ENCODE results near the gene CD209. TPM values are rescaled to one million over a fixed set of nuclear protein-coding genes. Genes with fewer than 3 reads are reported as not detected.
"Not testable (repeated sequence)": the region's sequence is repeated elsewhere in the genome, so short reads cannot be mapped to it uniquely, and the experiment has no call there.

The CD209 gene
- total and polyA plus RNA-seq, 9 of the 15 experiments (the other 6 are each of a cell fraction or from before 2014, with no cell fraction given), result 0.01 TPM; not detected in 8

DNA sequence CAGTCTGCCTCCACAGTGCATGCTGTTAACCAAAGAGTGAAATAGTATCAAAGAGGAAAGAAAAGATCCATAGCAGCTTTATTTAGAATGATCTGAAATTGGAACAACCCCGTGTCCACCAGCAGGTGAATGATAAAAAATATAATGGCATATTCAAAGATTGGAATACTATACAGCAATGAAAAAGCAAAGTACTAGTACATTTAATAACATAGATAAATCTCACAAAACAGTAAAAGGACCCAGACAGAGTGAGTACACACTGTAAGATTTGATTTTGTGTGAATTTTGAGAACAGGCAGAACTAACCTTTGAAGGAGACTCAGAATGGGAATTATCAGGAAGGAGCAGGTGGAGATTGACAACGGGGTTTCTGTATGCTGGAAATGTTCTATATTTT is 837 bp upstream of the CD209 start (continued):
- TF ChIP-seq, protein P1, sequence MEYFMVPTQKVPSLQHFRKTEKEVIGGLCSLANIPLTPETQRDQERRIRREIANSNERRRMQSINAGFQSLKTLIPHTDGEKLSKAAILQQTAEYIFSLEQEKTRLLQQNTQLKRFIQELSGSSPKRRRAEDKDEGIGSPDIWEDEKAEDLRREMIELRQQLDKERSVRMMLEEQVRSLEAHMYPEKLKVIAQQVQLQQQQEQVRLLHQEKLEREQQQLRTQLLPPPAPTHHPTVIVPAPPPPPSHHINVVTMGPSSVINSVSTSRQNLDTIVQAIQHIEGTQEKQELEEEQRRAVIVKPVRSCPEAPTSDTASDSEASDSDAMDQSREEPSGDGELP (CRISPR knock-in tag; IDR thresholded peaks at IDR 0.05; ENCODE audit: borderline replicate concordance), result no peak
- no peak for TF ChIP-seq ZNF324 (CRISPR knock-in tag; IDR thresholded peaks at IDR 0.05)
- no peak for TF ChIP-seq SMC3 (conservative IDR thresholded peaks at IDR 0.05; ENCODE audit: insufficient read depth, low read depth, low read length)
- no peak for TF ChIP-seq SMAD1 (IDR thresholded peaks at IDR 0.05; ENCODE audit: low read depth, low read length, partially characterized antibody)
- TF ChIP-seq, protein P2, sequence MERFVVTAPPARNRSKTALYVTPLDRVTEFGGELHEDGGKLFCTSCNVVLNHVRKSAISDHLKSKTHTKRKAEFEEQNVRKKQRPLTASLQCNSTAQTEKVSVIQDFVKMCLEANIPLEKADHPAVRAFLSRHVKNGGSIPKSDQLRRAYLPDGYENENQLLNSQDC (CRISPR knock-in tag; IDR thresholded peaks at IDR 0.05), result no peak
- no peak for TF ChIP-seq EHMT2 (IDR thresholded peaks at IDR 0.05)
- TF ChIP-seq POU5F1 (IDR thresholded peaks at IDR 0.05; ENCODE audit: borderline replicate concordance, low read depth, low read length, partially characterized antibody), result no peak
- no peak for TF ChIP-seq POLR2G (IDR thresholded peaks at IDR 0.05; ENCODE audit: low read depth, low read length)
- TF ChIP-seq BCL6 (CRISPR knock-in tag; IDR thresholded peaks at IDR 0.05), result no peak
- TF ChIP-seq BCOR (IDR thresholded peaks at IDR 0.05), result peak; percentile 74
- no peak for TF ChIP-seq ZNF436 (CRISPR knock-in tag; IDR thresholded peaks at IDR 0.05)
- TF ChIP-seq KDM1A (IDR thresholded peaks at IDR 0.05), result peak; percentile 29 to 73; a peak in 3 of 4 replicates
- no peak for TF ChIP-seq TEAD1 (CRISPR knock-in tag; IDR thresholded peaks at IDR 0.05)
- no peak for TF ChIP-seq HSF4 (CRISPR knock-in tag; IDR thresholded peaks at IDR 0.05; ENCODE audit: borderline replicate concordance)
- no peak for TF ChIP-seq SNRNP70 (optimal IDR thresholded peaks at IDR 0.05; ENCODE audit: low read depth, low read length)
- peak; percentile 89 for TF ChIP-seq ZNF146 (CRISPR knock-in tag; IDR thresholded peaks at IDR 0.05; ENCODE audit: unreplicated experiment)
- TF ChIP-seq TBL1XR1 (IDR thresholded peaks at IDR 0.05; ENCODE audit: low read length in 2 of 2), result no peak
- TF ChIP-seq ZSCAN32 (CRISPR knock-in tag; IDR thresholded peaks at IDR 0.05), result no peak
- TF ChIP-seq SLC30A9 (CRISPR knock-in tag; IDR thresholded peaks at IDR 0.05), result no peak
- TF ChIP-seq ZNF217 (CRISPR knock-in tag; IDR thresholded peaks at IDR 0.05), result no peak
- no peak for TF ChIP-seq ZNF282 (CRISPR knock-in tag; IDR thresholded peaks at IDR 0.05)
- TF ChIP-seq, protein P3, sequence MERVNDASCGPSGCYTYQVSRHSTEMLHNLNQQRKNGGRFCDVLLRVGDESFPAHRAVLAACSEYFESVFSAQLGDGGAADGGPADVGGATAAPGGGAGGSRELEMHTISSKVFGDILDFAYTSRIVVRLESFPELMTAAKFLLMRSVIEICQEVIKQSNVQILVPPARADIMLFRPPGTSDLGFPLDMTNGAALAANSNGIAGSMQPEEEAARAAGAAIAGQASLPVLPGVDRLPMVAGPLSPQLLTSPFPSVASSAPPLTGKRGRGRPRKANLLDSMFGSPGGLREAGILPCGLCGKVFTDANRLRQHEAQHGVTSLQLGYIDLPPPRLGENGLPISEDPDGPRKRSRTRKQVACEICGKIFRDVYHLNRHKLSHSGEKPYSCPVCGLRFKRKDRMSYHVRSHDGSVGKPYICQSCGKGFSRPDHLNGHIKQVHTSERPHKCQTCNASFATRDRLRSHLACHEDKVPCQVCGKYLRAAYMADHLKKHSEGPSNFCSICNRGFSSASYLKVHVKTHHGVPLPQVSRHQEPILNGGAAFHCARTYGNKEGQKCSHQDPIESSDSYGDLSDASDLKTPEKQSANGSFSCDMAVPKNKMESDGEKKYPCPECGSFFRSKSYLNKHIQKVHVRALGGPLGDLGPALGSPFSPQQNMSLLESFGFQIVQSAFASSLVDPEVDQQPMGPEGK (CRISPR knock-in tag; IDR thresholded peaks at IDR 0.05; ENCODE audit: borderline replicate concordance), result no peak
- no peak for TF ChIP-seq DACH1 (IDR thresholded peaks at IDR 0.05; ENCODE audit: partially characterized antibody)

DNA sequence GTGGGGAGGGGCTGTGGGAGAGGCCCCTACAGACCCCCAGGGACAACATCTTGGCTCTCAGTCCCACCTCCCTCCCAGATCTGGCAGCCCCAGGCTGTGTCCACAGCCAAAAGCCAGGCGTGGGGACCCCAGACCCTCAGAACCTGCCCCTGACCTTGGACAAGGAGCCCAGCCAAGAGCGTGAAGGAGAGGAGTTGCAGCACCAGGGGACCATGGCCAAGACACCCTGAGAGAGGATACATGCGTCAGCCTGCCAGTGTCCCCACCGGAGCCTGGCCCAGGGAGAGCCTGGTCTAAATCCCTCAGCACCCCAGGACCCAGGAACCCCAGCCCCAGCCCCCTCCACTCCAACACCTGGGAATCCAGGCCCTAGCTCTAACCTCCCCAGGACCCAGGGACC is 1.0 kb downstream of the CD209 start:
- H3K79me2 ChIP-seq (ENCODE audit: control insufficient read depth, insufficient read depth, low read length); H3K9ac ChIP-seq (ENCODE audit: insufficient read depth in 1 of 2, low read depth in 2 of 2, low read length in 2 of 2); H3K4me2 ChIP-seq (ENCODE audit: insufficient read depth, low read length); FAIRE-seq; ATAC-seq; H2AFZ ChIP-seq (ENCODE audit: low read depth, low read length); H3K9me1 ChIP-seq (ENCODE audit: control insufficient read depth, insufficient read depth, low read length); CTCF ChIA-PET (ENCODE audit: low intra/inter-chr PET ratio); BruUV-seq (replicated peaks); H3K4me3 ChIP-seq; H3K36me3 ChIP-seq (ENCODE audit: control insufficient read depth, insufficient read depth, low read length); H3K27me3 ChIP-seq (ENCODE audit: control insufficient read depth in 2 of 2, insufficient read depth in 2 of 2, low read length in 2 of 2); H3K4me1 ChIP-seq (replicated peaks in 1 of 2; ENCODE audit: control insufficient read depth in 2 of 2, insufficient read depth in 2 of 2, low read length in 2 of 2); DNase-seq (ENCODE audit: extremely low read depth in 1 of 4, low spot score in 3 of 4); intact Hi-C loops (cut with micrococcal nuclease); H3K9me3 ChIP-seq (replicated peaks; ENCODE audit: control insufficient read depth, insufficient read depth, low read depth, low read length); H4K20me1 ChIP-seq (replicated peaks; ENCODE audit: control insufficient read depth, insufficient read depth, low read length); in situ Hi-C loops (cut with MboI); H3K27ac ChIP-seq (ENCODE audit: extremely low read depth, low read depth, low read length); POLR2A ChIA-PET: not testable (repeated sequence)
- WGBS (ENCODE audit: insufficient coverage, low coverage, missing lambda C conversion rate), result 10% methylated on average over 2 of the region's 4 CpGs

Measured in K562 (cell line).